CD4-positive, alpha-beta T cell (primary cell): ENCODE results near the gene IRX2. TPM values are rescaled to one million over a fixed set of nuclear protein-coding genes. Genes with fewer than 3 reads are reported as not detected.

Experiments
- ATAC-seq: fragments of 200-7000 bp; cut with Tn5 transposase; one replicate; pipeline ENCODE4 v1.10.0; 2022; ENCODE audit warnings: mild to moderate bottlenecking; ENCODE audit not compliant: poor library complexity
- CTCF ChIA-PET: fragments of 350-600 bp; sonication (Branson Sonifier 250); formaldehyde crosslinking; loops from one replicate; lab custom pipeline; 2021; ENCODE audit warnings: antibody characterized with exemption, inconsistent platforms; lab: Charles Lee
- POLR2A ChIA-PET: fragments of 350-600 bp; sonication (Branson Sonifier 250); formaldehyde crosslinking; loops from one replicate; lab custom pipeline; 2021; ENCODE audit warnings: antibody characterized with exemption, inconsistent platforms; lab: Charles Lee
- DNase-seq, 14 experiments: peaks; one replicate each; pipeline ENCODE4 v3.0.0-alpha.2; 2013 to 2020; ENCODE audit warnings: mixed read lengths in 2 of 14
- H3K27ac ChIP-seq, 2 donors: one replicate each; pipeline versions ENCODE4 v1.5.1 to v1.7.0; 2013; ENCODE audit warnings: low read length in 2 of 2, low read depth in 1 of 2, mild to moderate bottlenecking in 1 of 2
- H3K27me3 ChIP-seq, 2 experiments: 1 replicate in 1 of 2; 2 replicates in 1 of 2; pipeline versions ENCODE4 v1.6.1 to v1.7.0; 2013; ENCODE audit warnings: low read length in 2 of 2, control low read depth in 1 of 2, mild to moderate bottlenecking in 1 of 2, moderate library complexity in 1 of 2; ENCODE audit not compliant: insufficient read depth in 2 of 2, control insufficient read depth in 1 of 2
- H3K36me3 ChIP-seq: one replicate; pipeline ENCODE4 v1.6.1; 2013; ENCODE audit warnings: low read length, control low read depth; ENCODE audit not compliant: insufficient read depth
- H3K4me1 ChIP-seq: one replicate; pipeline ENCODE4 v1.6.1; 2013; ENCODE audit warnings: low read length, control low read depth; ENCODE audit not compliant: insufficient read depth
- H3K4me3 ChIP-seq: one replicate; pipeline ENCODE4 v1.5.1; 2013; ENCODE audit warnings: mild to moderate bottlenecking, low read length, moderate library complexity
- H3K9me3 ChIP-seq, 2 experiments: 1 replicate in 1 of 2; 2 replicates in 1 of 2; pipeline versions ENCODE4 v1.6.1 to v1.7.0; 2013; ENCODE audit warnings: low read length in 2 of 2, mild to moderate bottlenecking in 2 of 2, control low read depth in 1 of 2, moderate library complexity in 1 of 2; ENCODE audit not compliant: control insufficient read depth in 1 of 2, insufficient read depth in 1 of 2
- H3K27ac Mint-ChIP-seq: one replicate; pipeline ENCODE4 v1.8.0; 2020; ENCODE audit warnings: mixed read lengths
- H3K27me3 Mint-ChIP-seq: one replicate; pipeline ENCODE4 v1.8.0; 2021; ENCODE audit warnings: mixed read lengths
- H3K36me3 Mint-ChIP-seq: one replicate; pipeline ENCODE4 v1.8.0; 2021; ENCODE audit warnings: low read depth, mixed read lengths
- H3K4me1 Mint-ChIP-seq: one replicate; pipeline ENCODE4 v1.8.0; 2021; ENCODE audit warnings: low read depth, mixed read lengths
- H3K4me3 Mint-ChIP-seq: one replicate; pipeline ENCODE4 v1.8.0; 2020; ENCODE audit warnings: mild to moderate bottlenecking, mixed read lengths
- H3K9me3 Mint-ChIP-seq: one replicate; pipeline ENCODE4 v1.8.0; 2020; ENCODE audit warnings: mixed read lengths
- CTCF ChIP-seq: fragments of 200-600 bp; IDR thresholded peaks from one replicate; pipeline ENCODE4 v1.8.0; 2022; ENCODE audit warnings: antibody characterized with exemption, mild to moderate bottlenecking
- intact Hi-C, 2 experiments: fragments of 100-400 bp; cut with DNase I in 1 of 2; cut with micrococcal nuclease in 1 of 2; formaldehyde crosslinking; loops; one replicate each; pipeline versions ENCODE4 v1.15.1 to v1.9.0; 2023 to 2025; cut with DNase I, micrococcal nuclease
- total RNA-seq, 174 experiments: library from RNA in 2 of 174; stranded (reverse) in 2 of 174; gene quantifications; one replicate each; pipeline ENCODE4 v1.2.3 and lab custom pipeline; 2021 to 2026

Gene IRX2
- total RNA-seq, 2 experiments from 2014 or later = not detected

GRCh38 chr5:2763533-2763794 is 12.0 kb upstream of the IRX2 start:
- no peaks in the 10 kb centered on the region for H3K36me3 ChIP-seq
- H3K4me3 ChIP-seq = no peak overlapping the region
- Mint-ChIP-seq H3K36me3 (no peaks in the 10 kb centered on the region), H3K4me1 (no peaks in the 10 kb centered on the region), H3K4me3 (no peak overlapping the region), H3K27me3 (peaks cover 48% of the 10 kb centered on the region), H3K9me3 (no peaks in the 10 kb centered on the region), H3K27ac (no peak overlapping the region)
- DNase-seq (no peak), ATAC-seq (no peak)
- no peak overlapping the region for H3K27ac ChIP-seq
- H3K27me3 ChIP-seq = peaks cover 13 to 15% of the 10 kb centered on the region in 2 experiments
- peaks cover 0 to 34% of the 10 kb centered on the region in 2 experiments for H3K9me3 ChIP-seq
- TF ChIP-seq CTCF = no peak
- ChIA-PET CTCF (no interaction called here), POLR2A (no interaction called here)
- no peaks in the 10 kb centered on the region for H3K4me1 ChIP-seq
- intact Hi-C loops = no loop called here

GRCh38 chr5:2762744-2763532 is 11.5 kb upstream of the IRX2 start:
- Mint-ChIP-seq H3K36me3 (no peaks in the 10 kb centered on the region), H3K9me3 (no peaks in the 10 kb centered on the region), H3K27me3 (peaks cover 51% of the 10 kb centered on the region), H3K4me1 (no peaks in the 10 kb centered on the region), H3K27ac (no peak overlapping the region), H3K4me3 (no peak overlapping the region)
- H3K4me3 ChIP-seq = no peak overlapping the region
- ATAC-seq = no peak
- peaks cover 15 to 20% of the 10 kb centered on the region in 2 experiments for H3K27me3 ChIP-seq
- H3K36me3 ChIP-seq = no peaks in the 10 kb centered on the region
- DNase-seq = no peak
- H3K4me1 ChIP-seq = no peaks in the 10 kb centered on the region
- H3K9me3 ChIP-seq = peaks cover 0 to 34% of the 10 kb centered on the region in 2 experiments
- no peak for TF ChIP-seq CTCF
- ChIA-PET POLR2A (no interaction called here), CTCF (no interaction called here)
- intact Hi-C loops = no loop called here
- H3K27ac ChIP-seq = no peak overlapping the region

GRCh38 chr5:2761921-2762488 is 10.5 kb upstream of the IRX2 start:
- peaks cover 24 to 29% of the 10 kb centered on the region in 2 experiments for H3K27me3 ChIP-seq
- no peak overlapping the region for H3K4me3 ChIP-seq
- POLR2A ChIA-PET = no interaction called here
- DNase-seq (no peak), ATAC-seq (no peak)
- Mint-ChIP-seq H3K27me3 (peaks cover 61% of the 10 kb centered on the region), H3K4me1 (no peaks in the 10 kb centered on the region), H3K36me3 (no peaks in the 10 kb centered on the region), H3K9me3 (no peaks in the 10 kb centered on the region), H3K4me3 (no peak overlapping the region), H3K27ac (no peak overlapping the region)
- peaks cover 0 to 37% of the 10 kb centered on the region in 2 experiments for H3K9me3 ChIP-seq
- H3K27ac ChIP-seq = no peak overlapping the region
- TF ChIP-seq CTCF = no peak
- CTCF ChIA-PET = no interaction called here
- intact Hi-C loops = no loop called here
- H3K4me1 ChIP-seq = no peaks in the 10 kb centered on the region
- H3K36me3 ChIP-seq = no peaks in the 10 kb centered on the region
